MM.1S (cell line): ENCODE measurements around the gene TTI1.

Experiments
- EZH2 ChIP-seq: fragments of 300-600 bp; sonication (generic); optimal IDR thresholded peaks from 2 replicates; pipeline ENCODE3; 2017; ENCODE audit warnings: low read depth, mild to moderate bottlenecking, antibody characterized with exemption, low read length, mixed read lengths
- EZH2phosphoT487 ChIP-seq: fragments of 300-600 bp; sonication (generic); IDR thresholded peaks from 2 replicates; pipeline ENCODE4 v1.6.1; 2018; ENCODE audit warnings: antibody characterized with exemption, low read length
- TF ChIP-seq, protein P1 (sequence below): fragments of 300-600 bp; sonication (generic); IDR thresholded peaks from 2 replicates; pipeline ENCODE4 v1.5.1; 2016; ENCODE audit warnings: antibody characterized with exemption, low read length, mixed read lengths

DNA sequence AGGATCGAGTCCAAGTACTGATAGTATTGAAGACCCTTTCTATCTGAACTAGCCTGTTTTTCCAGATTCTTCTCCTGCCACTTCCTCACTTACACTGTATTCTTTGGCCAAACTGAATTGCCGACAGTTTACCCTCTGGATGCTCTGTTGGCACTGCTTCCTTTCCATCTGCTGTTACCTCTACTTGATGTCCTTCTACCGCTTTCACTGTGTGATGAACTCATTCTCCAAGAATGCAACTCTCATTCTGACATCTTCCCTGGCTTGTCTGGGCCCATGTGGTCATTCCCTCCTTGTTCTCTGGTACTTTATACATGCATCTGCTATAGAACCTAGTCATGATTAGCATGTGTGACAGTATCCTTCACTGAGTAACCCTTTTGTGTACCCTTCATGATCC, 16.5 kb upstream of the TTI1 start:
- TF ChIP-seq, protein P1, sequence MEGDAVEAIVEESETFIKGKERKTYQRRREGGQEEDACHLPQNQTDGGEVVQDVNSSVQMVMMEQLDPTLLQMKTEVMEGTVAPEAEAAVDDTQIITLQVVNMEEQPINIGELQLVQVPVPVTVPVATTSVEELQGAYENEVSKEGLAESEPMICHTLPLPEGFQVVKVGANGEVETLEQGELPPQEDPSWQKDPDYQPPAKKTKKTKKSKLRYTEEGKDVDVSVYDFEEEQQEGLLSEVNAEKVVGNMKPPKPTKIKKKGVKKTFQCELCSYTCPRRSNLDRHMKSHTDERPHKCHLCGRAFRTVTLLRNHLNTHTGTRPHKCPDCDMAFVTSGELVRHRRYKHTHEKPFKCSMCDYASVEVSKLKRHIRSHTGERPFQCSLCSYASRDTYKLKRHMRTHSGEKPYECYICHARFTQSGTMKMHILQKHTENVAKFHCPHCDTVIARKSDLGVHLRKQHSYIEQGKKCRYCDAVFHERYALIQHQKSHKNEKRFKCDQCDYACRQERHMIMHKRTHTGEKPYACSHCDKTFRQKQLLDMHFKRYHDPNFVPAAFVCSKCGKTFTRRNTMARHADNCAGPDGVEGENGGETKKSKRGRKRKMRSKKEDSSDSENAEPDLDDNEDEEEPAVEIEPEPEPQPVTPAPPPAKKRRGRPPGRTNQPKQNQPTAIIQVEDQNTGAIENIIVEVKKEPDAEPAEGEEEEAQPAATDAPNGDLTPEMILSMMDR = no peak
- TF ChIP-seq EZH2phosphoT487 (no peak), EZH2 (no peak)
